Suprapubic skin (tissue), 4 donors: ENCODE results near the gene AFG1L. TPM values are rescaled to one million over a fixed set of nuclear protein-coding genes. Genes with fewer than 3 reads are reported as not detected.
A peak's percentile ranks its signal among the peaks of the same experiment; 100 is the strongest.

Experiments used
- DNase-seq, 2 donors: peaks; one replicate each; pipeline ENCODE4 v3.0.0-alpha.2; 2019; ENCODE audit warnings: low spot score in 2 of 2
- H3K27ac ChIP-seq: fragments of 200-600 bp; sonication (generic); one replicate; pipeline ENCODE4 v1.5.1; 2019
- H3K27me3 ChIP-seq: fragments of 200-600 bp; sonication (generic); one replicate; pipeline ENCODE4 v1.5.1; 2019
- H3K36me3 ChIP-seq: fragments of 200-600 bp; sonication (generic); one replicate; pipeline ENCODE4 v1.5.1; 2019
- H3K4me1 ChIP-seq: fragments of 200-600 bp; sonication (generic); one replicate; pipeline ENCODE4 v1.5.1; 2019
- H3K4me3 ChIP-seq: fragments of 200-600 bp; sonication (generic); one replicate; pipeline ENCODE4 v1.5.1; 2019; ENCODE audit warnings: mild to moderate bottlenecking
- H3K9me3 ChIP-seq: fragments of 200-600 bp; sonication (generic); one replicate; pipeline ENCODE4 v1.5.1; 2019
- EP300 ChIP-seq: sonication (generic); formaldehyde crosslinking; IDR thresholded peaks from one replicate; pipeline ENCODE4 v1.6.1; 2017; ENCODE audit warnings: antibody characterized with exemption
- POLR2A ChIP-seq, 2 donors: fragments of 450-650 bp; IDR thresholded peaks; one replicate each; pipeline ENCODE4 v1.6.1; 2017; ENCODE audit warnings: antibody characterized with exemption in 2 of 2, mild to moderate bottlenecking in 2 of 2, moderate library complexity in 2 of 2
- POLR2AphosphoS5 ChIP-seq, 3 donors: sonication (generic); formaldehyde crosslinking; IDR thresholded peaks; one replicate each; pipeline ENCODE4 v1.6.1; 2017; ENCODE audit warnings: antibody characterized with exemption in 3 of 3
- WGBS: methylation state at CpG from one replicate; pipeline ENCODE4 v1.1.5; 2018; 5-methylcytosine and 5-hydroxymethylcytosine counted together
- total RNA-seq, 4 donors: library from RNA; depleted of rRNA; stranded (reverse); fragments of >200 nt; gene quantifications; one replicate each; pipeline ENCODE4 v1.1.0, GENCODE V29; 2016
- TF ChIP-seq, protein P1 (sequence below), 2 donors: fragments of 200-600 bp in 1 of 2; fragments of 450-650 bp in 1 of 2; sonication (generic) in 1 of 2; IDR thresholded peaks; one replicate each; pipeline ENCODE4 v1.5.1; 2016 to 2019; ENCODE audit warnings: antibody characterized with exemption in 2 of 2, mild to moderate bottlenecking in 1 of 2, moderate library complexity in 1 of 2

AFG1L gene
- total RNA-seq, 4 donors from 2014 or later = 1.3 to 7.4 (median 3.0) TPM

DNA sequence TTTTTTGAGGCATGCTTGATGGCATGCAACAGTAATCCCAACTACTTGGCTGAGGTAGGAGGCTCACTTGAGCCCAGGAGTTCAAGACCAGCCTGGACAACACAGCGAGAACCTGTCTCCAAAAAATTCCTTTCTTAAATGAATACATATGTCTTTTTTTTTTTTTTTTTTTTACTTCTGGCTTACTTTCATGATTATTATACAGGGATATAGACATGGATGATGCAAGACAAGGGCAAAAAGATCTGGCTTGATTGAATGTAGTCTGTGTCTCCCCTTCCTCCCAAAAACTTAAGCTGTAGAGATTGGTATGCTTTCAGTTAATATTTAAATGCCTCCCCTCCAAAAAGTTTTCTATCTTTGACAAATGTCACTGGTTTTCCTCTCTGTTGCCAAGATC, 41.6 kb upstream of the AFG1L start:
- DNase-seq = no peak
- no peak overlapping the region for H3K27ac ChIP-seq
- peaks cover 18% of the 10 kb centered on the region for H3K4me1 ChIP-seq
- 95% methylated on average over 1 of the region's 1 CpG for WGBS
- TF ChIP-seq POLR2A (IDR thresholded peaks at IDR 0.05) = no peak
- no peak for TF ChIP-seq POLR2AphosphoS5 (IDR thresholded peaks at IDR 0.05)
- no peak for TF ChIP-seq EP300
- TF ChIP-seq, protein P1, sequence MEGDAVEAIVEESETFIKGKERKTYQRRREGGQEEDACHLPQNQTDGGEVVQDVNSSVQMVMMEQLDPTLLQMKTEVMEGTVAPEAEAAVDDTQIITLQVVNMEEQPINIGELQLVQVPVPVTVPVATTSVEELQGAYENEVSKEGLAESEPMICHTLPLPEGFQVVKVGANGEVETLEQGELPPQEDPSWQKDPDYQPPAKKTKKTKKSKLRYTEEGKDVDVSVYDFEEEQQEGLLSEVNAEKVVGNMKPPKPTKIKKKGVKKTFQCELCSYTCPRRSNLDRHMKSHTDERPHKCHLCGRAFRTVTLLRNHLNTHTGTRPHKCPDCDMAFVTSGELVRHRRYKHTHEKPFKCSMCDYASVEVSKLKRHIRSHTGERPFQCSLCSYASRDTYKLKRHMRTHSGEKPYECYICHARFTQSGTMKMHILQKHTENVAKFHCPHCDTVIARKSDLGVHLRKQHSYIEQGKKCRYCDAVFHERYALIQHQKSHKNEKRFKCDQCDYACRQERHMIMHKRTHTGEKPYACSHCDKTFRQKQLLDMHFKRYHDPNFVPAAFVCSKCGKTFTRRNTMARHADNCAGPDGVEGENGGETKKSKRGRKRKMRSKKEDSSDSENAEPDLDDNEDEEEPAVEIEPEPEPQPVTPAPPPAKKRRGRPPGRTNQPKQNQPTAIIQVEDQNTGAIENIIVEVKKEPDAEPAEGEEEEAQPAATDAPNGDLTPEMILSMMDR (IDR thresholded peaks at IDR 0.05) = no peak
- H3K36me3 ChIP-seq = no peaks in the 10 kb centered on the region
- no peaks in the 10 kb centered on the region for H3K9me3 ChIP-seq
- no peaks in the 10 kb centered on the region for H3K27me3 ChIP-seq
- H3K4me3 ChIP-seq = no peak overlapping the region

DNA sequence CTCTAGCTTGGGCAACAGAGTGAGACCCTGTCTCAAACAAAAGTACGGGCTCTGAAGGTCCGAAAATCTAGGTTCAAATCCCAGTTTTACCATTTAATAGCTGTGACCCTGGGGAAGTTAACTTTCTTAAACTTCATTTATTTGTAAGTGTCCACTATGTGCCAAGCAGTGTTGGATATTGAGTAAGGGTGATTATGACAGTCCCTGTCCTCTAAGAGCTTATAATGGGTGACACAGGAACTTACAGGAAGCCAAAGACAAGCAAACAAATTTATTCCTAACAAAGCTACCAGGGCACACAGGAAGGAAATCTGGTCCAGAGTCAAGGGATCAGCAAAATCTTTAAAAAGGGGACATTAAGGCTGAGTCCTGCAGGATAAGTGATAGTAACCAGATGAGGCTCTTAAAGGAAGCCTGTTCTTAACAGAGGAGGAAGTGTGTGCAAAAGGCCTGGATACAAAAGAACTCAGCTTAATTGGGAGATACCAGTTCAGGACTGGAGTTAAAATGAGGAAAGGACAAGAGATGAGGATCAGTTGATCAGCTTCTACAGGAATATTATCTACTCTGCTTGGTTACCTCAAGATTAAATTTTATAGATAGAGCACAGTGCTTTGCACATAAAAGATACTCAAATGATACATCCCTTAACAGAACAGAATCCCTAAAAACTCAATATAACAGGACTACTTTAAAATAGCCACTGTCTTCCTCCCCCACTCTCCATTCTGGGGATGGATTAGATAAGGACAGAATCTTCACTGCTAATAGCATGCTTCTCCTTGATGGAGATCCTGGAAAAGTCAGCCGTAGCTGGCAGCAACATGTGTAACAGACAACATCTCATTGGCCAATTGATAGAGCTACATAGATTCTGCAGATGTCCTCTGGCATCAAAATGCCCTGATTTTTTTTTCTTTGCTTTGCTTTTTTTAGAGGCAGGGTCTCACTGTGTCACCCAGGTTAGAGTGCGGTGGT, 40.1 kb upstream of the AFG1L start:
- Histone ChIP-seq H3K36me3 (no peaks in the 10 kb centered on the region), H3K4me3 (no peak overlapping the region), H3K27me3 (no peaks in the 10 kb centered on the region), H3K4me1 (peaks cover 31% of the 10 kb centered on the region), H3K9me3 (no peaks in the 10 kb centered on the region), H3K27ac (no peak overlapping the region)
- no peak for DNase-seq
- no peak for TF ChIP-seq EP300
- TF ChIP-seq POLR2AphosphoS5 (IDR thresholded peaks at IDR 0.05) = no peak
- TF ChIP-seq, protein P1 (IDR thresholded peaks at IDR 0.05) = no peak
- 92% methylated on average over 3 of the region's 4 CpGs for WGBS

DNA sequence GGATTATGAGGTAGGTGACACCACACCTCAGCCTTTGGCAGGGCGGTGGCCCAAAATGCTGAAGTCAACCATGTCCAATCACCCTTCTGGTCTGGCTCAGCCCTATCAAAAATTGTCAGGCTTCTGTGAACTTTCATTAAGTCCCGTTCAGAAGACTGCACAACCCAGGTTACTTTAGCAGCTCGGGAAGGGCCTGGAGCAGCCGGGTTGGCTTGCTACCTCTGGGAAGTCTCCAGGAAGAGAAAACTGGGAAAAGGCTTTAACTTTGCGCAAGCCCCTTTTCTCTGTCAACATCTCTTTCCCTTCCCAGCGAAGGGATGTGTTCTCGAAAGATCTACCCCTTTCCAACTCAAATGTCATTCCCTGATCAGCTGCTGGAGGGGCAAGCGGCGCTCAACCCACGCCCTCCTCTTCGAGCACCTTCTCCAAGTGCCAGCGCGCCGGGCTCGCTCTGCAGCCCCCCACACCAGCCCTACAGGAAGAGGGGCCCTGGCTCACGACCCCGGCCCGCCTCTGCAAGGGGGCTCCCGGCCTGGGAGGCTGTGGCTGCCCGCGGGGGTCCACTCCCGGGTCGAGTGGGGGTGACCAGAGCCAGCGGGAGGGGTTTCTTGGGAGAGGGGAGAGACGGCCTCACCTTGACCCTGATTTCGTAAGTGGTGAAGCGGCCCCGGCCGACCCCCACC, 34.6 kb upstream of the AFG1L start:
- Histone ChIP-seq H3K36me3 (no peaks in the 10 kb centered on the region), H3K4me3 (peak overlapping the region; percentile 70), H3K27me3 (no peaks in the 10 kb centered on the region), H3K27ac (peak overlapping the region; percentile 92), H3K4me1 (peaks cover 31% of the 10 kb centered on the region), H3K9me3 (no peaks in the 10 kb centered on the region)
- WGBS = under 1% methylated on average over 15 of the region's 29 CpGs
- DNase-seq = peak in 1 of 2 donors; percentile 83
- TF ChIP-seq POLR2AphosphoS5 (IDR thresholded peaks at IDR 0.05) (no peak), POLR2A (IDR thresholded peaks at IDR 0.05) (no peak), EP300 (no peak)
- TF ChIP-seq, protein P1 (IDR thresholded peaks at IDR 0.05) = no peak

DNA sequence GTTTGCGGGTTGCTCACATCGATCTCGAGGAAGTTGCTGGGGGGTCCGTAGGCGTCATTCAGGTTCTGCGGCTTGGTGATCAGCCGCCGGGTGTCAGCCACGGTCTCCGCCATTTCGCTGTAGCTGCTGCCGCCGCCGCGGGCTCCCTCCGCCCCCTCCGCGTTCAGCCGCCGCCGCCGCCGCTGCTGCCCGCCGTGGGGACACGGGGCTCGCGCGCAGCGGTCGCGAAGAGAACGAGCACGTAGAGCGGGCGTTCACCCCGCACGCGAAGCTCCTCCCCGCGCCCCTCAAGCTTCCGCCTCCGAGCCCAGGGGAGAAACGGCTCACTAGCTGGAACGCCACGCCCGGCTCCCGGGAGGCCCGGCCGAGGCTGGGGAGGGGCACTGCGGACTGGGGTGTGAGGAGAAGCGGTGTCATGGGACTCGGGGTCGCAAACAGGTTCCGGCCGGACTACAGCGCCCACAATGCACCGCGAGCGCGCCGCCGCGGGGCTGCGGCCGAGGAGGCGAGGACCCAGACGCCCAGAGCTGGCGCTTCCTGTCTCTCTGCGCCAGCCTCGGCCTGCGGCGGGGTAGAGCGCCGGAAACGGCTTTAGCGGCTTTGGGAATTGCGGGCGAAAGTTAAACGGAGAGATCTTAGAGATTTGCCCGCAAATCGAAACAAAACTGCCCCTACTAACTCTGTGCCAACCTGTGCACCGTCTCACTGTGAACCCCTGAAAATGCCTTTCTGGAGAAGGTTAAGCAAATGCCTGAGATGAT, 33.9 kb upstream of the AFG1L start, which contains the start of gene SNX3:
SNX3 (minus strand) TSS at position 232 of the 761 bp plus-strand sequence; CDS start at position 113, 119 bp downstream.
- Histone ChIP-seq H3K27me3 (no peaks in the 10 kb centered on the region), H3K36me3 (no peaks in the 10 kb centered on the region), H3K27ac (peak within 1 kb of the TSS; percentile 92), H3K4me3 (peak within 1 kb of the TSS; percentile 70), H3K4me1 (peaks cover 31% of the 10 kb centered on the region), H3K9me3 (no peaks in the 10 kb centered on the region)
- peak; percentile 93 to 97 for DNase-seq
- 0% methylated on average over 12 of the region's 83 CpGs for WGBS
- TF ChIP-seq POLR2A (IDR thresholded peaks at IDR 0.05) = peak in 1 of 2 donors; percentile 52
- peak in 2 of 3 donors; percentile 78 to 89 for TF ChIP-seq POLR2AphosphoS5 (IDR thresholded peaks at IDR 0.05)
- TF ChIP-seq EP300 = no peak
- TF ChIP-seq, protein P1 (IDR thresholded peaks at IDR 0.05) = no peak
